Activated CD8-positive, alpha-beta memory T cell treated with anti-CD3 and anti-CD28 coated beads for 1 hour (primary cell): ENCODE results near the gene RALBP1.
"Not testable (repeated sequence)": the region's sequence is repeated elsewhere in the genome, so short reads cannot be mapped to it uniquely, and the experiment has no call there.

ENCODE experiments used
- DNase-seq, 2 donors: peaks; one replicate each; pipeline ENCODE4 v3.0.0-alpha.2; 2020; ENCODE audit warnings: low read depth in 1 of 2; ENCODE audit errors: extremely low read depth in 1 of 2

The RALBP1 gene

GRCh38 chr18:9454061-9454703, 21.1 kb upstream of the RALBP1 start:
- no peak for DNase-seq

GRCh38 chr18:9455718-9456511, 19.4 kb upstream of the RALBP1 start:
- no peak for DNase-seq

- no peak for DNase-seq
Measured at GRCh38 chr18:9466127-9466526, 9.2 kb upstream of the RALBP1 start.

- DNase-seq: no peak
Measured at GRCh38 chr18:9466846-9467245, 8.5 kb upstream of the RALBP1 start.

GRCh38 chr18:9468998-9469397, 6.3 kb upstream of the RALBP1 start:
- DNase-seq: no peak

GRCh38 chr18:9469685-9470084, 5.6 kb upstream of the RALBP1 start:
- no peak for DNase-seq

GRCh38 chr18:9474108-9474982, 968 bp upstream of the RALBP1 start:
- no peak for DNase-seq

GRCh38 chr18:9475643-9476591, 604 bp downstream of the RALBP1 start:
- DNase-seq: peak; percentile 11 to 33

- not testable (repeated sequence) for DNase-seq
Measured at GRCh38 chr18:9476949-9477348, 1.6 kb downstream of the RALBP1 start.

- no peak for DNase-seq
Measured at GRCh38 chr18:9477509-9477908, 2.2 kb downstream of the RALBP1 start.

- DNase-seq: no peak
Measured at GRCh38 chr18:9478545-9478944, 3.2 kb downstream of the RALBP1 start.

- DNase-seq: no peak
Measured at GRCh38 chr18:9482790-9483189, 7.5 kb downstream of the RALBP1 start.

- DNase-seq: no peak
Measured at GRCh38 chr18:9483526-9483925, 8.2 kb downstream of the RALBP1 start.

- not testable (repeated sequence) for DNase-seq
Measured at GRCh38 chr18:9484856-9485255, 9.5 kb downstream of the RALBP1 start.

GRCh38 chr18:9488538-9488937, 13.2 kb downstream of the RALBP1 start:
- no peak for DNase-seq

- no peak for DNase-seq
Measured at GRCh38 chr18:9494778-9495331, 19.5 kb downstream of the RALBP1 start.

- no peak for DNase-seq
Measured at GRCh38 chr18:9495465-9495864, 20.2 kb downstream of the RALBP1 start.

GRCh38 chr18:9495916-9496705, 20.8 kb downstream of the RALBP1 start:
- DNase-seq: no peak

- no peak for DNase-seq
Measured at GRCh38 chr18:9506046-9506792, 30.9 kb downstream of the RALBP1 start.
